ENCODE results near the gene ATP4B.
A peak's percentile ranks its signal among the peaks of the same experiment; 100 is the strongest.
"Not testable (repeated sequence)": the region's sequence is repeated elsewhere in the genome, so short reads cannot be mapped to it uniquely, and the experiment has no call there.

Gene ATP4B

GRCh38 chr13:113624235-113624587 is 33.8 kb downstream of the ATP4B start:
- no peak for DNase-seq

GRCh38 chr13:113623491-113624234 is 34.3 kb downstream of the ATP4B start:
- DNase-seq, result no peak

- no peak for DNase-seq
Measured at GRCh38 chr13:113622791-113623490, 35.1 kb downstream of the ATP4B start.

GRCh38 chr13:113621986-113622550 is 35.9 kb downstream of the ATP4B start:
- not testable (repeated sequence) for DNase-seq

DNA sequence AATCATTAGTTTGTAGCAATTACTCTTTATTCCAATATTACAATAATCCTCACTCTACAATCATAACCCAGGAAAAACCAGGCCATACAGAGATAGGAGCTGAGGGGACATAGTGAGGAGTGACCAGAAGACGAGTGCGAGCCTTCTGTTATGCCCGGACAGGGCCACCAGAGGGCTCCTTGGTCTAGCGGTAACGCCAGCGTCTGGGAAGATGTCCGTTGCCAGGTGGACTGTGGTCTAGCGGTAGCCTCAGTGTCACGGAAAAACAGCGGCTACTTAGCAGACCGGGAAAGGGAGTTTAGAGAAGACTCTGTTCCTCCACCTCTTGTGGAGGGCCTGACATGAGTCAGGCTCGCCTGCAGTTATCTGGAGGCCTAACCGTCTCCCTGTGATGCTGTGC is 36.5 kb downstream of the ATP4B start:
- DNase-seq, result peak; percentile 9

DNA sequence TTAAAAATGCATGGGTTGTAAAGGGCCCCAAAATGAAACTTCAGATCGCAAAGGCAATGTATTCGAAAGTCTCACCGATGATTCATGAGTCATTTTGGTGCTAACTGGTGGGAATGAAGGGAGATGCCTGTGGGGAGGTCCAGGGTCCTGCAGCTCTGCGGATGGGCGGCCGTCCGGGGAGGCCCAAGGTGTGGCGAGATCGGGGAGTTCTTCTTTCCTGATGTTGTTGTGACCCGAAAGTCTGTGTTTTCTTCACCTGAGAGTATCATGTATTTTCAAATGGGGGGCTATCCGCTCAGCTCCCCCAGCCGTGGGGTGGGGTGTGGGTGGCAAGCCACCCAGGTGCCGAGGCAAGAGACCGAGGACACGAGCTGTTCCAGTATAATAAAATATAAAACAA is 37.0 kb downstream of the ATP4B start:
- no peak for DNase-seq

DNA sequence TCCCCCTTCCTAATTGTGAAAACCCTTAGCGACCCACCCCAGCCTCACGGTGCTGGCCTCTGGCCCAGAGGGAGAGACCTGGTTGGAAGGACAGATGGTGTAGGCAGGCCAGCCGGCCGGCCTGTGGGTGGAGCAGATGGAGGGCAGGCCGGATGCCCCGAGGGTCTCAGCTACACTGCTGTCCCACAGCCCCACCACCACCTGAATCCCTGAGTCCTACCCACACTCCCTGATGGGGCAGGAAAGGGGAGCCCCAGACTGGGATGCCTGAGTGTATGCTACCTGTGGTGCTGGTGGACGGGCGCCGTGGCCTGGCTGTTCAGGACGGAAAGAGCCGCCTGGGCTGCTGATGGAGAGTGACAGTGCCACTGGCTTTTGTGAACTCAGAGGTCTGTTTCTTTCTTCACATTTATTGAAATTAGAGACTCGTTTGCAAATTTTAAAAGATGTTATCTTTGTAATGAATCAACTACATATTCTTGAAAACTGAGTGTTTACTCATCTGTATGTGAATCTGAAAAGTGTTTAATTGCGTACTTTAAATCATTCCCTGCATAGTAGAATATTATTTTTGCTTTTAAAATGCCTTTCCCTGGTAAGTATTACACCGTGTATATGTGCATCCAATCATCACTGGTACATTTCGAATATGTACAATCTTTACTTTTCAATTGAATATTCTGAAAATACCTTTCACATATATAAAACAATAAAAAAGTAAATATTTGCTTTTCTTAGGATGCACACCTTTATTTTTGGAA is 37.8 kb downstream of the ATP4B start:
- DNase-seq, result no peak

DNA sequence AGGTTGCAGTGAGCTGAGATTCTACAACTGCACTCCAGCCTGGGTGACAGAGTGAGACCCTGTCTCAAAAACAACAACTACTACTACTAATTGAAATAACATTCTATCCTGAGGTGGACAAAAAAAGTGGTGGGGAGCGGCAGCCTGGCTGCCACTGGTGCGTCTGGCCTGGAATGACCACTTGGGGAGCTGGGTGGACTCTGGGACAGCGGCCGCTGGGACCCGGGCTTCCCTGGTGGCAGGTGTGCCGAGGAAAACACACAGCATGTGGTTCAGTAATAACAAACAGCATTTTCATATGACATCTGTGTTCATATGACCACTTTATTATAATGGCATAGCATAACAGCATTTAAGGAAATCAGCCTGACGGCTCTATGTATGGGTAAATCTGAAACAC is 39.5 kb downstream of the ATP4B start:
- DNase-seq, result no peak

DNA sequence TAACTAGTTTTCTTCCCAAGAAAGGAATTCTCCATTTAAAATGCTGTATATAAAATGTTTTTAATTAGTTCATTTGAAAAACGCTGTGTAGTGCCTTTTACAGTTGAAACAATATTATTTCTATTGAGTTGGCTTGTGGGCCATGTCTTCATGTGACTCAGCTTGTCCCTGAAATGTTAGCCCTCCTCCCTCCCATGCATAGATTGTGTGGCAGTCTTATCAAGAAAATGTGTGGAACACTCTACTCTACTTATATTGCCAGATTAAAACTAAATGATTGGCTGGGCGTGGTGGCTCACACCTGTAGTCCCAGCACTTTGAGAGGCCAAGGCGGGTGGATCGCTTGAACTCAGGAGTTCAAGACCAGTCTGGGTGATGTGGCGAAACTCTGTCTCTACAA is 40.0 kb downstream of the ATP4B start:
- no peak for DNase-seq

DNA sequence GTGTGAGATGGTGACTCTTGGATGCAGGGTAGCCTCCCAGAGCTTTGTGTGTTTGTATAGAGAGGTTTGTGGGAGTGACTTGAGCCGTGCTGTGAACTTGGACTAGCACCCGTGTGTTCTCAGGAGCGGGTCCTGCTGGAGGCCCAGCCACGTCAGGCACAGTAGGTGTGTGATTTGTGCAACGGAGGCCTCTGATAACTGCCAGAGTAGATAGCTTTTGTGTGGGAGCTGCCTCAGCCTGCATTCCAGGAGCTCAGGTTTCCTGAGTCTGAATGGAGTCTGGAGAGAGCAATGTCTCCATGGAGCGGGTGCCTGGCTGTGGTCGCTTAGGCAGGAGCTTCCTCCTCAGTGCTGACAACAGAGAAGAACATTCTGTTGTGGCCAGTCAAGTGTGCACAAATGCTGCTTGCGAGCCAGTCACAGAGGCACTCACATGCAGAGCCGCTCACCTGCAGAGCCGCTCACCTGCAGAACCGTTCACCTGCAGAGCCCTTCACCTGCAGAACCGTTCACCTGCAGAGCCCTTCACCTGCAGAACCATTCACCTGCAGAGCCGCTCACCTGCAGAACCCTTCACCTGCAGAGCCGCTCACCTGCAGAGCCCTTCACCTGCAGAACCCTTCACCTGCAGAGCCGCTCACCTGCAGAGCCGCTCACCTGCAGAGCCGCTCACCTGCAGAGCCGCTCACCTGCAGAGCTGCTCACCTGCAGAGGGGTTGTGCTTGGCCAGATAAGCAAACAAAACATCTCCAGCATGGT is 40.8 kb downstream of the ATP4B start:
- no peak for DNase-seq

DNA sequence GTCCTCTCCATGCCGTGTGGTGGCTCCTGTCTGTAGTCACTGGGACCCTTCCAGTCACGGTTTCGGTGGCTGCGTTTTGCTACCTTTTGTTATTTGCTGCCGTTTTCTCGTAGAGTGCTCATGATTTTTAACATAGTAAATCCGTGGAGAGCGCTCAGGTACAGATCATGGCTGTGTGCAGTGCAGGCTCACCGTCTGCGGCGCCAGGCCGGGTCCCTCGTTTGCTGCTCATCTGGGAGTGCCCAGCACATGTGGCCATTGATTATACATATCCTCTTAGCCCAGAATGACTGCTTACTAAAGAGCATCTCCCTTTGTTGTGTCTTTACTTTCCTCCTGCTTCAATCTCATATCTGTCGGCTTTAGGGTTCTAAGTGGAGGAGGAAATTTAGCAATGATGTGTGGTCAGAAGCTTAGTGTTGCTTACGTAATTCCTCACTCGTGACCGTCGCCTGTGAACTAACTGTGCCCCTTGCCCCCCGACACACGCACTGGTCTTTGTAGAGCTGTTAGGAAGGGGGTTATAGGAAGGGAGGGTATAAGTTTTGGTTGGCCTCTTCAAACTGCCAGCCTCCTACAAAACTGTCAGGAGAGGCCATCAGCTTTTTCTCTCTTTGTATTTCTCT is 41.6 kb downstream of the ATP4B start:
- DNase-seq, result no peak

DNA sequence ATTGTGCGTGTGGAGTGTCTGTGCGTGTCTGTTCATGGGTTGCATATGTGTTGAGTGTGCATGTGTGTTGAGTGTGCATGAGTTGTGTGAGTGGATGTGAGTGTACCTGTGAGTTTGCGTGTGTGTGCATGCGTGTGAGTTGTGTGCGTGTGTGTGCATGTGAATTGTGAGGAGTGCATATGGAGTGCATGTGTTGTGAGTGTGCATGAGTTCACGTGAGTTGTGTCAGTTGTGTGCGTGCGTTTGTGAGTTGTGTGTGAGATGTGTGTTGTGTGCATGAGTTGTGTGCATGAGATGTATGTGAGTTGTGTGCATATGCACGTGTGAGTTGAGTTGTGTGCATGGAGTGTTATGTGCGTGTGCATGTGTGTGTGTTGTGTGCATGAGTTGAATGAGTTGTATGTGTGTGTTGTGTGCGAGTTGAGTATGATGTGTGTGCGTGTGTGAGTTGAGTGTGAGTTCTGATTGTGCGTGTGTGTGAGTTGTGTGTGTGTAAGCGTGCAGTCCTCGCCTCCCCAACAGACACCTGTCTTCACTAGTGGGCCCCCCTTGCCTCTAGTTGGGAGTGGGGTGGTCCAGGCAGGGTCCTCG is 44.1 kb downstream of the ATP4B start:
- DNase-seq, result no peak

DNA sequence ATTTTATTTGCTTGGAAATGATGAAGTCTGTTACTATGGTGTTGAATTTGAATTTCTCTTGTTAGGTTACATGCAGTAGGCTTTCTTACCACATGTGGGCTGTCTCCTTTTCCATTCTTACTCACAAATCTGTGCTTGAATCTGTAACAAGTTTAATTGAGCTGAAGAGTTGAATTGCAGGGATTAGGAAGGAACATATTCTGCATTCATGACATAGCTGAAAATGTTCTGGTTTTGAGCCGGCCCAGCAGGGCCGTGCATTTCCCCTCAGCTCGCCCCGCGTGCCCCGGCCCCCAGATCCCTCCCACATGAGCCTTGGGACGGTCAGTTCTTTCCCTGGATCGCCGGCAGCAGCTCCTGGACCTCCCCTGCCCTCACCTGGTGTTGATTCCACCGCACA is 45.4 kb downstream of the ATP4B start:
- DNase-seq, result no peak

GRCh38 chr13:113611996-113612395 is 46.0 kb downstream of the ATP4B start:
- no peak for DNase-seq

- no peak for DNase-seq
Measured at GRCh38 chr13:113610266-113610665, 47.7 kb downstream of the ATP4B start.

DNA sequence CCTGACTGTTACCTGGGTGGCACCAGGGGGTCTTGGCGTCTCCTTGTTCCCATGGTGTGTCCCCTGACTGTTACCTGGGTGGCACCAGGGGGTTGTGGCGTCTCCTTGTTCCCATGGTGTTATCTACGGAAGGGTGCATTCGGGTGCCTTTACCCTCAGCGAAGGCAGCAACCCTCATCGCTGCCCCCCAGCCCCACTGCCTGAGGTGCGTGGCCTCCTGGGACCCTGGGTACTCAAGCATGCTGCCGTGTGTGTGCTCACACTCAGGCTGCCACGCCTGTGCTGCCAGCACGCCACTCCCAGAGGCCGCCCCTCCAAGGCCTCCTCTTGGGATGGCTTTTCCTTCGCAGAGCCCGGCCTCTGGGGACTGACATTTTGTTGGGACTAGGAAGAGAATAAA is 48.4 kb downstream of the ATP4B start:
- DNase-seq, result no peak

DNA sequence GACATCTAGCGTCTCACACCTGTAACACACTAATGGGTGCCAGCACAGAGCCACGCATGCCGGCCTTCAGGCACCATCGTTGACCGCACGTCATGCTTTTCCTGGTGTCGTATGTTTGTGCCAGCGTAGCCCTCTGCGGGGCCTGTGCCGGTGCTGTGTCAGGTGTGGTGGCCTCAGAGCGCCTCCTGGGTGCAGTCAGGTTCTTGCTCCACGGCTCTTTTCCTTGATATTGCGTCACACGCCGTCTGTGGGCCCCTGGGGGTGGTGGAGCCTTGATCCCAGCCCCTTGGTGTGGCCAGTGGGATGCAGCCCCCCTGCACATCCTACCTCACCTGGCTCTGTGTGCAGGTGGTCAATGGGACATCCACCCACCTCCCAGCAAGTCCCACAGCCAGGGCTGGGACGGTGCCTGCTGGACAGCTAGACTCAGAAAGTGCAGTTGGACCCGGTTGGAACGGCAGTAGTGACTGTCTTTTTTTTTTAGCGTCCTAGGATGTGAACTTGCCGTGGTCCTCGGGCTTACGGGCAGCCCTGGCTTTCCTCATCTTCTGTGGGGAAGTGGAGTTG is 48.9 kb downstream of the ATP4B start:
- no peak for DNase-seq

GRCh38 chr13:113607889-113608635 is 49.9 kb downstream of the ATP4B start:
- DNase-seq, result no peak

GRCh38 chr13:113607056-113607888 is 50.7 kb downstream of the ATP4B start:
- DNase-seq, result no peak

Data from midbrain (tissue), 1 donor.